Fibroblast of lung (primary cell): ENCODE data around the gene WDPCP. TPM values are rescaled to one million over a fixed set of nuclear protein-coding genes. Genes with fewer than 3 reads are reported as not detected.

Experiments
- DNase-seq, 2 donors: peaks; one replicate each; pipeline versions ENCODE4 v3.0.0 to v3.0.0-alpha.2; 2010; ENCODE audit warnings: low read depth in 2 of 2
- H2AFZ ChIP-seq: 2 replicates; pipeline ENCODE4 v1.5.1; 2012; ENCODE audit warnings: low read length, control low read depth, inconsistent platforms
- H3K27ac ChIP-seq: 2 replicates; pipeline ENCODE4 v1.5.1; 2011; ENCODE audit warnings: low read length, control low read depth; ENCODE audit not compliant: insufficient read depth
- H3K27me3 ChIP-seq: 2 replicates; pipeline ENCODE4 v1.5.1; 2011; ENCODE audit warnings: mild to moderate bottlenecking, low read length; ENCODE audit not compliant: control insufficient read depth, insufficient read depth
- H3K36me3 ChIP-seq: 2 replicates; pipeline ENCODE4 v1.5.1; 2011; ENCODE audit warnings: low read length; ENCODE audit not compliant: control insufficient read depth, insufficient read depth
- H3K4me1 ChIP-seq: 2 replicates; pipeline ENCODE4 v1.5.1; 2011; ENCODE audit warnings: low read length; ENCODE audit not compliant: control insufficient read depth, insufficient read depth; ENCODE audit errors: extremely low read depth
- H3K4me2 ChIP-seq: 2 replicates; pipeline ENCODE4 v1.5.1; 2011; ENCODE audit warnings: low read length, control low read depth; ENCODE audit not compliant: insufficient read depth; ENCODE audit errors: extremely low read depth
- H3K4me3 ChIP-seq, 4 experiments: fragments of 200-600 bp in 1 of 4; sonication (generic) in 1 of 4; replicated peaks in 1 of 4; 2 replicates each; pipeline ENCODE4 v1.5.1; 2011 to 2016; ENCODE audit warnings: low read length in 4 of 4, low read depth in 3 of 4, mild to moderate bottlenecking in 3 of 4, control low read depth in 2 of 4, inconsistent platforms in 1 of 4, mixed read lengths in 1 of 4; ENCODE audit not compliant: insufficient read depth in 1 of 4; ENCODE audit errors: control extremely low read depth in 1 of 4
- H3K79me2 ChIP-seq: 2 replicates; pipeline ENCODE4 v1.5.1; 2012; ENCODE audit warnings: mild to moderate bottlenecking, low read length, inconsistent platforms; ENCODE audit not compliant: control insufficient read depth, insufficient read depth
- H3K9ac ChIP-seq: 2 replicates; pipeline ENCODE4 v1.5.1; 2011; ENCODE audit warnings: mild to moderate bottlenecking, low read length, control low read depth; ENCODE audit not compliant: insufficient read depth
- H3K9me3 ChIP-seq: 2 replicates; pipeline ENCODE4 v1.5.1; 2012; ENCODE audit warnings: low read depth, low read length; ENCODE audit not compliant: control insufficient read depth, insufficient read depth
- H4K20me1 ChIP-seq: 2 replicates; pipeline ENCODE4 v1.5.1; 2011; ENCODE audit warnings: low read length; ENCODE audit not compliant: control insufficient read depth, insufficient read depth; ENCODE audit errors: extremely low read depth
- EZH2 ChIP-seq: IDR thresholded peaks from 2 replicates; pipeline ENCODE4 v1.5.1; 2012; ENCODE audit warnings: low read length, control low read depth, mild to moderate bottlenecking; ENCODE audit errors: missing control alignments
- polyA plus RNA-seq, 2 donors: library from polyadenylated mRNA; depleted of rRNA in 1 of 2; stranded (reverse) in 1 of 2; unstranded in 1 of 2; fragments of >200 nt; gene quantifications; 2 replicates each; pipeline ENCODE4 v1.2.1, GENCODE V29; 2011 to 2012; ENCODE audit warnings: missing spikeins in 1 of 2
- total RNA-seq: library from RNA; depleted of rRNA; stranded (reverse); fragments of >200 nt; gene quantifications from 2 replicates; pipeline ENCODE4 v1.2.1, GENCODE V29; 2014
- TF ChIP-seq, protein P1 (sequence below), 2 donors: IDR thresholded peaks in 1 of 2; conservative IDR thresholded peaks in 1 of 2; 1 replicate in 1 of 2; 2 replicates in 1 of 2; pipeline ENCODE4 v1.5.1; 2011 to 2012; ENCODE audit warnings: low read length in 2 of 2, control low read depth in 1 of 2, inconsistent platforms in 1 of 2, low read depth in 1 of 2, mild to moderate bottlenecking in 1 of 2

Gene WDPCP
- total and polyA plus RNA-seq, 2 donors (not counting 1 experiment from before 2014, with no cell fraction given): 5.2 to 8.4 TPM

DNA sequence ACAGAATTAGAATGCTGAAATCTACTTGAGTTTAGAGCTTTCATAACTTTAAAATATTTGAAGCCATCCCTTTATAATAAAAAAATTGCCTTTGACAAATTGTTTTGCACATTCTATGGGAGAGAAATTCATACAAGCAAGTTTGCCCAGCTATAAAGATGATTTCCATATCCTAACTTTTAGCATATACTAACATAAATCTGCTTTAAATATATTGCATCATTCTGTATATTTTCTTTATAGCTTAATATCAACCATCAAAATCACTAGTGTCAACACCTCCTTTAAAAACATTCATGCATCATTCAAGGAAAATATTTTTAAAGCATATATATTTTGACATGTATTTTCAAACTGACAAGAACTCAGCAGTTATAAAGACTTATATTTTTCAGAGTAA is 49.9 kb downstream of the WDPCP start:
- no peak for DNase-seq
- no peak overlapping the region for H3K4me2 ChIP-seq
- H3K27ac ChIP-seq: no peak overlapping the region
- TF ChIP-seq, protein P1, sequence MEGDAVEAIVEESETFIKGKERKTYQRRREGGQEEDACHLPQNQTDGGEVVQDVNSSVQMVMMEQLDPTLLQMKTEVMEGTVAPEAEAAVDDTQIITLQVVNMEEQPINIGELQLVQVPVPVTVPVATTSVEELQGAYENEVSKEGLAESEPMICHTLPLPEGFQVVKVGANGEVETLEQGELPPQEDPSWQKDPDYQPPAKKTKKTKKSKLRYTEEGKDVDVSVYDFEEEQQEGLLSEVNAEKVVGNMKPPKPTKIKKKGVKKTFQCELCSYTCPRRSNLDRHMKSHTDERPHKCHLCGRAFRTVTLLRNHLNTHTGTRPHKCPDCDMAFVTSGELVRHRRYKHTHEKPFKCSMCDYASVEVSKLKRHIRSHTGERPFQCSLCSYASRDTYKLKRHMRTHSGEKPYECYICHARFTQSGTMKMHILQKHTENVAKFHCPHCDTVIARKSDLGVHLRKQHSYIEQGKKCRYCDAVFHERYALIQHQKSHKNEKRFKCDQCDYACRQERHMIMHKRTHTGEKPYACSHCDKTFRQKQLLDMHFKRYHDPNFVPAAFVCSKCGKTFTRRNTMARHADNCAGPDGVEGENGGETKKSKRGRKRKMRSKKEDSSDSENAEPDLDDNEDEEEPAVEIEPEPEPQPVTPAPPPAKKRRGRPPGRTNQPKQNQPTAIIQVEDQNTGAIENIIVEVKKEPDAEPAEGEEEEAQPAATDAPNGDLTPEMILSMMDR (conservative IDR thresholded peaks at IDR 0.05 in 1 of 2, IDR thresholded peaks at IDR 0.05 in 1 of 2; ENCODE audit: low read depth in 1 of 2, low read length in 2 of 2): no peak
- TF ChIP-seq EZH2: no peak
- no peaks in the 10 kb centered on the region for H3K9me3 ChIP-seq
- H3K36me3 ChIP-seq: no peaks in the 10 kb centered on the region
- no peak overlapping the region for H3K4me3 ChIP-seq
- H2AFZ ChIP-seq: no peak overlapping the region
- no peaks in the 10 kb centered on the region for H4K20me1 ChIP-seq
- H3K4me1 ChIP-seq: no peaks in the 10 kb centered on the region
- no peaks in the 10 kb centered on the region for H3K27me3 ChIP-seq
- H3K9ac ChIP-seq: no peak overlapping the region
- no peaks in the 10 kb centered on the region for H3K79me2 ChIP-seq

DNA sequence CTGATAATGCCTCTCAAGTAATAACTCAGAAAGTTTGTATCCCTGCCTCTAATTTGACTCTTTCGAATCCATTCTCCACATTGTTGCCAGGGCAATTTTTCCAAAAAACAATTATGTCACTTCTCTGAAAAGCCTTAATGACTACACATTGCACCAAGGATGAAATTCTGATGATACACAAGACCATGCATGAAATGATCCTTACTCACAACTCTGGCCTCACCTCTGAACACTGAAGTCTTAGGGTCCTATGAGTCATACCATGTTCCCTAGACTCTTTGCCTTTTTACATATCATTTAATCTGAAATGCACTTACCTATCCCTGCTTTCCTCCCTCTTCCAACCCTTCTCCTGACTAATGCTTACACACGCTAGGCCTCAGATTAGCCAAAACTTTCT is 51.0 kb downstream of the WDPCP start:
- Histone ChIP-seq H3K9ac (no peak overlapping the region), H4K20me1 (no peaks in the 10 kb centered on the region), H3K79me2 (no peaks in the 10 kb centered on the region), H3K4me2 (no peak overlapping the region), H3K36me3 (no peaks in the 10 kb centered on the region), H3K4me3 (no peak overlapping the region), H3K4me1 (no peaks in the 10 kb centered on the region), H2AFZ (no peak overlapping the region), H3K27ac (no peak overlapping the region), H3K27me3 (no peaks in the 10 kb centered on the region), H3K9me3 (no peaks in the 10 kb centered on the region)
- TF ChIP-seq, protein P1 (conservative IDR thresholded peaks at IDR 0.05 in 1 of 2, IDR thresholded peaks at IDR 0.05 in 1 of 2; ENCODE audit: low read depth in 1 of 2, low read length in 2 of 2): no peak
- no peak for TF ChIP-seq EZH2
- DNase-seq: peak in 1 of 2 donors; percentile 43

DNA sequence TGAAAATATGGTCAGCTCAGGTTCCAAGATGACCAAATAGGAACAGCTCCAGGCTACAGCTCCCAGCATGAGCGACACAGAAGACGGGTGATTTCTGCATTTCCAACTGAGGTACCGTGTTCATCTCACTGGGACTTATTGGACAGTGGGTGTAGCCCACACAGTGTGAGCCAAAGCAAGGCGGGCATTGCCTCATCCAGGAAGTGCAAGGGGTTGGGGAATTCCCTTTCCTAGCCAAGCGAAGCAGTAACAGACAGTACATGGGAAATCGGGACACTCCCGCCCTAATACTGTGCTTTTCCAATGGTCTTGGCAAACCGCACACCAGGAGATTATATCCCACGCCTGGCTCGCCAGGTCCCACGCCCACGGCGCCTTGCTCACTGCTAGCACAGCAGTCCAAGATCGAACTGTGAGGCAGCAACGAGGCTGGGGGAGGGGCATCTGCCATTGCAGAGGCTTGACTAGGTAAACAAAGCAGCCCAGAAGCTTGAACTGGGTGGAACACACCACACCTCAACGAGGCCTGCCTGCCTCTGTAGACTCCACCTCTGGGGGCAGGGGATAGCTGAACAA is 57.5 kb downstream of the WDPCP start:
- Histone ChIP-seq H4K20me1 (no peaks in the 10 kb centered on the region), H3K27ac (no peak overlapping the region), H3K4me1 (no peaks in the 10 kb centered on the region), H3K9me3 (no peaks in the 10 kb centered on the region), H3K9ac (no peak overlapping the region), H3K79me2 (no peaks in the 10 kb centered on the region), H3K36me3 (no peaks in the 10 kb centered on the region), H3K4me2 (no peak overlapping the region), H3K4me3 (no peak overlapping the region), H2AFZ (no peak overlapping the region), H3K27me3 (no peaks in the 10 kb centered on the region)
- TF ChIP-seq, protein P1 (conservative IDR thresholded peaks at IDR 0.05 in 1 of 2, IDR thresholded peaks at IDR 0.05 in 1 of 2; ENCODE audit: low read depth in 1 of 2, low read length in 2 of 2): no peak
- no peak for TF ChIP-seq EZH2
- no peak for DNase-seq
